Upper lobe of left lung (tissue), 4 donors: ENCODE measurements around the gene GRK5.

Experiments
- EP300 ChIP-seq, 4 donors: sonication (generic); formaldehyde crosslinking; IDR thresholded peaks; one replicate each; pipeline ENCODE4 v1.5.1; 2017; ENCODE audit warnings: antibody characterized with exemption in 4 of 4, control low read depth in 2 of 4
- POLR2A ChIP-seq, 4 donors: fragments of 450-650 bp; IDR thresholded peaks; one replicate each; pipeline ENCODE4 v1.5.1; 2016 to 2017; ENCODE audit warnings: antibody characterized with exemption in 4 of 4, mild to moderate bottlenecking in 2 of 4
- POLR2AphosphoS5 ChIP-seq, 2 donors: sonication (generic); formaldehyde crosslinking; IDR thresholded peaks; one replicate each; pipeline ENCODE4 v1.5.1; 2017; ENCODE audit warnings: antibody characterized with exemption in 2 of 2
- TF ChIP-seq, protein P1 (sequence below), 6 experiments: fragments of 450-650 bp in 4 of 6; fragments of 200-600 bp in 2 of 6; sonication (generic) in 2 of 6; IDR thresholded peaks; one replicate each; pipeline ENCODE4 v1.5.1; 2016 to 2019; ENCODE audit warnings: antibody characterized with exemption in 6 of 6

DNA sequence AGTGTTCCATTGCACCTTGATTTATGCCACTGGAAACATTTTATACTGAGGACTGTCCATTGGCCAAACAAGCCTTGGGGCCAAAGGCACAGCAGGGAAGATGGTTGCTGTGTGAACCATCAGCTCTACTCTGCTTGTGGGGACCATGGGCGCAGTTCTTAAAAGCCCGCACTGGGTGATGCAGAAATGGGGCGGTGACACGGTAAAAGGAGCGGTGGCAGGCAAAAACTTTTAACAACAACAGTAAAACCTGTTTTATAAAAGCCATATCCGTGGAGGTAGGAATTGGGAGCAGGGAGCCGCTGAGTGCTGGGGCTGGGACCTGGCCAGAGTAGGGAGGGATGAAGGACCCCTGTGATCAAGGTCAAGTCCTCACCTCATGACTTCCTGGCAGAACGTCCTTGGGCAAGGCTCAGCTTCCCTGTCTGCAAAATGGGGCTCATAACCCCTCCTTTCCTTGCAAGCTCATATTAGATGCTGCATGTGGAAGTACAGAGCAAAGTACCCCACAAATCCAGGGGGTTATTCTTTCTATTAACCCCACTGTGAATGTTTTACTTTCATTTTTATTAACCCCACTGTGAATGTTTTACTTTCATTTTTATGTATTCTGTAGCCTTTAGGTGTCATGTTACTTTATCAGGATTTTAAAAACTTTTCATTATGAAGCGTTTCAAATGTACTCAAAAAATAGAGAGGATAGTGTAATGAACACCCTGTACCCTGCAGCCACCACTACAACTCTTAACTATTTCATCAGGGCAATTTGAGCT, 78.3 kb downstream of the GRK5 start:
- TF ChIP-seq, protein P1, sequence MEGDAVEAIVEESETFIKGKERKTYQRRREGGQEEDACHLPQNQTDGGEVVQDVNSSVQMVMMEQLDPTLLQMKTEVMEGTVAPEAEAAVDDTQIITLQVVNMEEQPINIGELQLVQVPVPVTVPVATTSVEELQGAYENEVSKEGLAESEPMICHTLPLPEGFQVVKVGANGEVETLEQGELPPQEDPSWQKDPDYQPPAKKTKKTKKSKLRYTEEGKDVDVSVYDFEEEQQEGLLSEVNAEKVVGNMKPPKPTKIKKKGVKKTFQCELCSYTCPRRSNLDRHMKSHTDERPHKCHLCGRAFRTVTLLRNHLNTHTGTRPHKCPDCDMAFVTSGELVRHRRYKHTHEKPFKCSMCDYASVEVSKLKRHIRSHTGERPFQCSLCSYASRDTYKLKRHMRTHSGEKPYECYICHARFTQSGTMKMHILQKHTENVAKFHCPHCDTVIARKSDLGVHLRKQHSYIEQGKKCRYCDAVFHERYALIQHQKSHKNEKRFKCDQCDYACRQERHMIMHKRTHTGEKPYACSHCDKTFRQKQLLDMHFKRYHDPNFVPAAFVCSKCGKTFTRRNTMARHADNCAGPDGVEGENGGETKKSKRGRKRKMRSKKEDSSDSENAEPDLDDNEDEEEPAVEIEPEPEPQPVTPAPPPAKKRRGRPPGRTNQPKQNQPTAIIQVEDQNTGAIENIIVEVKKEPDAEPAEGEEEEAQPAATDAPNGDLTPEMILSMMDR (IDR thresholded peaks at IDR 0.05), result no peak
- TF ChIP-seq EP300 (IDR thresholded peaks at IDR 0.05) (no peak), POLR2AphosphoS5 (IDR thresholded peaks at IDR 0.05) (no peak), POLR2A (IDR thresholded peaks at IDR 0.05) (no peak)
